ENCODE measurements around the gene FDXR.

Gene FDXR

GRCh38 chr17:74815067-74815466 is 57.7 kb downstream of the FDXR start:
- FAIRE-seq (no peak), DNase-seq (ENCODE audit: low spot score) (no peak)

- DNase-seq (ENCODE audit: low spot score) (no peak), FAIRE-seq (no peak)
Measured at GRCh38 chr17:74814453-74814852, 58.3 kb downstream of the FDXR start.

All from urothelium cell line (cell line).